ENCODE results near the gene SALL3.

DNA sequence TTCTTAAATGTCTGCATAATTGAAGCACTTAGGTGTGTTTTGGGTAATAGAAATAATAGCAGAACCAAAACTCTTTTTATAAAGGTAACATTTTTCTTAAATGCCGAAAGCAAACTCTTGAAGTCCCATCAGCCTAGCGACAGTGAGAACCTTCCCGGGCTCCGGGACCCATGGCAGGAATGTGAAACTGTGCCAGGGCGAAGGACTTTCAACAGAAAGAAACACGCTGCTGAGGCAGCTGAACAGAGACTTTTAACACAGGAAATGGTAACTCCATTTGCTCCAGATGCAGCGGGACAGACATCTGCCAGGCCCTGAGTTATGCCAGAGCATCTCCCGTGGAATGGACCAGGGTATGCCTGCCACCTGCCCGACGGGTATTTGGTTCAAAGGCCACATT lies 34.3 kb downstream of the SALL3 start:
- TF ChIP-seq, protein P1, sequence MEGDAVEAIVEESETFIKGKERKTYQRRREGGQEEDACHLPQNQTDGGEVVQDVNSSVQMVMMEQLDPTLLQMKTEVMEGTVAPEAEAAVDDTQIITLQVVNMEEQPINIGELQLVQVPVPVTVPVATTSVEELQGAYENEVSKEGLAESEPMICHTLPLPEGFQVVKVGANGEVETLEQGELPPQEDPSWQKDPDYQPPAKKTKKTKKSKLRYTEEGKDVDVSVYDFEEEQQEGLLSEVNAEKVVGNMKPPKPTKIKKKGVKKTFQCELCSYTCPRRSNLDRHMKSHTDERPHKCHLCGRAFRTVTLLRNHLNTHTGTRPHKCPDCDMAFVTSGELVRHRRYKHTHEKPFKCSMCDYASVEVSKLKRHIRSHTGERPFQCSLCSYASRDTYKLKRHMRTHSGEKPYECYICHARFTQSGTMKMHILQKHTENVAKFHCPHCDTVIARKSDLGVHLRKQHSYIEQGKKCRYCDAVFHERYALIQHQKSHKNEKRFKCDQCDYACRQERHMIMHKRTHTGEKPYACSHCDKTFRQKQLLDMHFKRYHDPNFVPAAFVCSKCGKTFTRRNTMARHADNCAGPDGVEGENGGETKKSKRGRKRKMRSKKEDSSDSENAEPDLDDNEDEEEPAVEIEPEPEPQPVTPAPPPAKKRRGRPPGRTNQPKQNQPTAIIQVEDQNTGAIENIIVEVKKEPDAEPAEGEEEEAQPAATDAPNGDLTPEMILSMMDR (IDR thresholded peaks at IDR 0.05; ENCODE audit: borderline replicate concordance, extremely low read depth, low read length, poor library complexity, severe bottlenecking) = no peak
- no peak for TF ChIP-seq EZH2 (IDR thresholded peaks at IDR 0.05; ENCODE audit: borderline replicate concordance, low read depth, low read length, severe bottlenecking)
